ENCODE results near the gene PTPRN2. TPM values are rescaled to one million over a fixed set of nuclear protein-coding genes. Genes with fewer than 3 reads are reported as not detected.
A peak's percentile ranks its signal among the peaks of the same experiment; 100 is the strongest.

Gene PTPRN2
- total and polyA plus RNA-seq, 3 experiments from 2014 or later, result 0.33 to 1.2 (median 0.42) TPM

- no peaks in the 10 kb centered on the region for H3K27me3 ChIP-seq (ENCODE audit: insufficient read depth, low read length, poor library complexity, severe bottlenecking)
- ChIA-PET CTCF (no interaction called here), POLR2A (no interaction called here)
- no peaks in the 10 kb centered on the region for H3K9me3 ChIP-seq (ENCODE audit: low read length)
- Mint-ChIP-seq H3K27ac (no peak overlapping the region), H3K36me3 (no peaks in the 10 kb centered on the region), H3K27me3 (peaks cover 3 to 8% of the 10 kb centered on the region in 2 donors), H3K9me3 (peaks cover 0 to 2% (median 0%) of the 10 kb centered on the region in 5 donors), H3K4me3 (no peak overlapping the region), H3K4me1 (no peaks in the 10 kb centered on the region)
- H3K4me1 ChIP-seq (ENCODE audit: insufficient read depth, low read length), result no peaks in the 10 kb centered on the region
- no peak overlapping the region for H3K4me3 ChIP-seq (ENCODE audit: low read length)
- no peaks in the 10 kb centered on the region for H3K36me3 ChIP-seq (ENCODE audit: insufficient read depth, low read length)
- DNase-seq, result peak in 1 of 5 donors; percentile 6
- H3K27ac ChIP-seq (ENCODE audit: low read depth, low read length), result no peak overlapping the region
Observed at GRCh38 chr7:157795199-157795598, 792.4 kb downstream of the PTPRN2 start.

- Mint-ChIP-seq H3K27ac (no peak overlapping the region), H3K4me1 (no peaks in the 10 kb centered on the region), H3K4me3 (no peak overlapping the region), H3K9me3 (peaks cover 0 to 2% (median 0%) of the 10 kb centered on the region in 5 donors), H3K36me3 (no peaks in the 10 kb centered on the region), H3K27me3 (peaks cover 3 to 8% of the 10 kb centered on the region in 2 donors)
- DNase-seq, result peak in 1 of 5 donors; percentile 16
- H3K27me3 ChIP-seq (ENCODE audit: insufficient read depth, low read length, poor library complexity, severe bottlenecking), result no peaks in the 10 kb centered on the region
- H3K4me1 ChIP-seq (ENCODE audit: insufficient read depth, low read length), result no peaks in the 10 kb centered on the region
- no peak overlapping the region for H3K27ac ChIP-seq (ENCODE audit: low read depth, low read length)
- no peaks in the 10 kb centered on the region for H3K9me3 ChIP-seq (ENCODE audit: low read length)
- no peaks in the 10 kb centered on the region for H3K36me3 ChIP-seq (ENCODE audit: insufficient read depth, low read length)
- POLR2A ChIA-PET, result no interaction called here
- H3K4me3 ChIP-seq (ENCODE audit: low read length), result no peak overlapping the region
- CTCF ChIA-PET, result no interaction called here
Observed at GRCh38 chr7:157794746-157795065, 792.9 kb downstream of the PTPRN2 start.

GRCh38 chr7:157793973-157794745 is 793.5 kb downstream of the PTPRN2 start:
- peak in 1 of 5 donors; percentile 25 for DNase-seq
- H3K27ac ChIP-seq (ENCODE audit: low read depth, low read length), result no peak overlapping the region
- H3K9me3 ChIP-seq (ENCODE audit: low read length), result no peaks in the 10 kb centered on the region
- no peaks in the 10 kb centered on the region for H3K27me3 ChIP-seq (ENCODE audit: insufficient read depth, low read length, poor library complexity, severe bottlenecking)
- H3K4me3 ChIP-seq (ENCODE audit: low read length), result no peak overlapping the region
- Mint-ChIP-seq H3K27ac (peak overlapping the region in 1 of 8 donors; percentile 54), H3K4me1 (no peaks in the 10 kb centered on the region), H3K27me3 (peaks cover 0 to 4% of the 10 kb centered on the region in 2 donors), H3K4me3 (no peak overlapping the region), H3K36me3 (no peaks in the 10 kb centered on the region), H3K9me3 (peaks cover 0 to 2% (median 0%) of the 10 kb centered on the region in 5 donors)
- H3K36me3 ChIP-seq (ENCODE audit: insufficient read depth, low read length), result no peaks in the 10 kb centered on the region
- H3K4me1 ChIP-seq (ENCODE audit: insufficient read depth, low read length), result no peaks in the 10 kb centered on the region
- ChIA-PET POLR2A (no interaction called here), CTCF (no interaction called here)

GRCh38 chr7:157793087-157793353 is 794.6 kb downstream of the PTPRN2 start:
- Histone ChIP-seq H3K4me3 (ENCODE audit: low read length) (no peak overlapping the region), H3K9me3 (ENCODE audit: low read length) (no peaks in the 10 kb centered on the region), H3K4me1 (ENCODE audit: insufficient read depth, low read length) (no peaks in the 10 kb centered on the region), H3K36me3 (ENCODE audit: insufficient read depth, low read length) (no peaks in the 10 kb centered on the region), H3K27ac (ENCODE audit: low read depth, low read length) (no peak overlapping the region), H3K27me3 (ENCODE audit: insufficient read depth, low read length, poor library complexity, severe bottlenecking) (no peaks in the 10 kb centered on the region)
- H3K4me3 Mint-ChIP-seq, result no peak overlapping the region
- DNase-seq, result no peak
- H3K27me3 Mint-ChIP-seq, result peaks cover 0 to 3% of the 10 kb centered on the region in 2 donors
- no peaks in the 10 kb centered on the region for H3K9me3 Mint-ChIP-seq
- no peak overlapping the region for H3K27ac Mint-ChIP-seq
- ChIA-PET CTCF (no interaction called here), POLR2A (no interaction called here)
- no peaks in the 10 kb centered on the region for H3K36me3 Mint-ChIP-seq
- H3K4me1 Mint-ChIP-seq, result no peaks in the 10 kb centered on the region

GRCh38 chr7:157792241-157793086 is 795.2 kb downstream of the PTPRN2 start:
- no peak overlapping the region for H3K27ac ChIP-seq (ENCODE audit: low read depth, low read length)
- no peak overlapping the region for H3K27ac Mint-ChIP-seq

GRCh38 chr7:157791666-157792065 is 796.0 kb downstream of the PTPRN2 start:
- Mint-ChIP-seq H3K4me3 (no peak overlapping the region), H3K4me1 (no peaks in the 10 kb centered on the region), H3K27me3 (peaks cover 0 to 3% of the 10 kb centered on the region in 2 donors), H3K9me3 (no peaks in the 10 kb centered on the region), H3K36me3 (no peaks in the 10 kb centered on the region), H3K27ac (no peak overlapping the region)
- Histone ChIP-seq H3K27ac (ENCODE audit: low read depth, low read length) (no peak overlapping the region), H3K4me3 (ENCODE audit: low read length) (no peak overlapping the region), H3K27me3 (ENCODE audit: insufficient read depth, low read length, poor library complexity, severe bottlenecking) (no peaks in the 10 kb centered on the region), H3K9me3 (ENCODE audit: low read length) (no peaks in the 10 kb centered on the region), H3K4me1 (ENCODE audit: insufficient read depth, low read length) (no peaks in the 10 kb centered on the region), H3K36me3 (ENCODE audit: insufficient read depth, low read length) (no peaks in the 10 kb centered on the region)
- ChIA-PET CTCF (no interaction called here), POLR2A (no interaction called here)
- no peak for DNase-seq

More at GRCh38 chr7:157792241-157793086, 795.2 kb downstream of the PTPRN2 start:
- H3K36me3 ChIP-seq (ENCODE audit: insufficient read depth, low read length), result no peaks in the 10 kb centered on the region
- no peaks in the 10 kb centered on the region for H3K27me3 ChIP-seq (ENCODE audit: insufficient read depth, low read length, poor library complexity, severe bottlenecking)
- CTCF ChIA-PET, result no interaction called here
- no peak for DNase-seq
- peaks cover 0 to 3% of the 10 kb centered on the region in 2 donors for H3K27me3 Mint-ChIP-seq
- H3K4me3 Mint-ChIP-seq, result no peak overlapping the region
- no peaks in the 10 kb centered on the region for H3K4me1 Mint-ChIP-seq
- no peaks in the 10 kb centered on the region for H3K9me3 Mint-ChIP-seq
- H3K4me1 ChIP-seq (ENCODE audit: insufficient read depth, low read length), result no peaks in the 10 kb centered on the region
- POLR2A ChIA-PET, result no interaction called here
- no peaks in the 10 kb centered on the region for H3K36me3 Mint-ChIP-seq
- no peaks in the 10 kb centered on the region for H3K9me3 ChIP-seq (ENCODE audit: low read length)
- no peak overlapping the region for H3K4me3 ChIP-seq (ENCODE audit: low read length)

- Mint-ChIP-seq H3K9me3 (no peaks in the 10 kb centered on the region), H3K27me3 (peaks cover 0 to 3% of the 10 kb centered on the region in 2 donors), H3K4me1 (no peaks in the 10 kb centered on the region), H3K4me3 (no peak overlapping the region), H3K27ac (no peak overlapping the region), H3K36me3 (no peaks in the 10 kb centered on the region)
- H3K4me1 ChIP-seq (ENCODE audit: insufficient read depth, low read length), result no peaks in the 10 kb centered on the region
- no peak overlapping the region for H3K27ac ChIP-seq (ENCODE audit: low read depth, low read length)
- H3K9me3 ChIP-seq (ENCODE audit: low read length), result no peaks in the 10 kb centered on the region
- no peak for DNase-seq
- CTCF ChIA-PET, result no interaction called here
- no peak overlapping the region for H3K4me3 ChIP-seq (ENCODE audit: low read length)
- POLR2A ChIA-PET, result no interaction called here
- no peaks in the 10 kb centered on the region for H3K36me3 ChIP-seq (ENCODE audit: insufficient read depth, low read length)
- H3K27me3 ChIP-seq (ENCODE audit: insufficient read depth, low read length, poor library complexity, severe bottlenecking), result no peaks in the 10 kb centered on the region
Observed at GRCh38 chr7:157791261-157791660, 796.4 kb downstream of the PTPRN2 start.

GRCh38 chr7:157789942-157790341 is 797.7 kb downstream of the PTPRN2 start:
- POLR2A ChIA-PET, result no interaction called here
- Mint-ChIP-seq H3K36me3 (no peaks in the 10 kb centered on the region), H3K27ac (peak overlapping the region in 1 of 8 donors; percentile 84), H3K4me1 (no peaks in the 10 kb centered on the region), H3K9me3 (no peaks in the 10 kb centered on the region), H3K4me3 (no peak overlapping the region), H3K27me3 (no peaks in the 10 kb centered on the region)
- no peaks in the 10 kb centered on the region for H3K27me3 ChIP-seq (ENCODE audit: insufficient read depth, low read length, poor library complexity, severe bottlenecking)
- no peak overlapping the region for H3K4me3 ChIP-seq (ENCODE audit: low read length)
- H3K36me3 ChIP-seq (ENCODE audit: insufficient read depth, low read length), result no peaks in the 10 kb centered on the region
- H3K4me1 ChIP-seq (ENCODE audit: insufficient read depth, low read length), result no peaks in the 10 kb centered on the region
- CTCF ChIA-PET, result no interaction called here
- no peaks in the 10 kb centered on the region for H3K9me3 ChIP-seq (ENCODE audit: low read length)
- H3K27ac ChIP-seq (ENCODE audit: low read depth, low read length), result no peak overlapping the region
- no peak for DNase-seq

All from CD8-positive, alpha-beta memory T cell (primary cell).